ENCODE results near the gene MARCHF11. TPM values are rescaled to one million over a fixed set of nuclear protein-coding genes. Genes with fewer than 3 reads are reported as not detected.

Gene MARCHF11
- polyA plus RNA-seq, 1 experiment, result not detected

DNA sequence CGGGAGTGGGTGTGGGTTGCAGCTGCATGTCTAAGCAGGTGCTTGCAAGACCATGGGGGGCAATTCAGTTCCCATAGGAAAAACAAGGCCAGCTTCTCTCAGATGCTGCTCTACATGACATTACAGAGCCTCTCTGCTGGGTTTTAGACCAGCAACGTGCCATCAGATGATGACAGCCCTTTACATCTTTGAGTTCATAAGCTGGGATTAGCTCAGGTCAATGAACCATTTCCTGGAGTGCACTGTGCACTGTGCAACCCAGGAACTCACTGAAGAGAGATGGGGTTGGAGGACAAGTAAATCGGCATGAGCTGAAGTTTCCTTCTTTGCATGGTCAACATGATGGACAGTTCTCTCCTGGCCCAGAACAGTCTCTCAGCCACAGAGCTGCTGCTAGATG lies 160.6 kb downstream of the MARCHF11 start:
- H3K27me3 ChIP-seq (ENCODE audit: control insufficient read depth, insufficient read depth, low read length), result 0 out of 2 replicates have a peak, but pooled peaks cover 2% of the 10 kb centered on the region
- H3K4me3 ChIP-seq (ENCODE audit: low read depth, low read length), result no peak overlapping the region
- H3K36me3 ChIP-seq (ENCODE audit: control insufficient read depth, insufficient read depth, low read length), result no peaks in the 10 kb centered on the region
- CTCF ChIA-PET, result no interaction called here
- no peak for DNase-seq (ENCODE audit: low read depth)
- TF ChIP-seq, protein P1, sequence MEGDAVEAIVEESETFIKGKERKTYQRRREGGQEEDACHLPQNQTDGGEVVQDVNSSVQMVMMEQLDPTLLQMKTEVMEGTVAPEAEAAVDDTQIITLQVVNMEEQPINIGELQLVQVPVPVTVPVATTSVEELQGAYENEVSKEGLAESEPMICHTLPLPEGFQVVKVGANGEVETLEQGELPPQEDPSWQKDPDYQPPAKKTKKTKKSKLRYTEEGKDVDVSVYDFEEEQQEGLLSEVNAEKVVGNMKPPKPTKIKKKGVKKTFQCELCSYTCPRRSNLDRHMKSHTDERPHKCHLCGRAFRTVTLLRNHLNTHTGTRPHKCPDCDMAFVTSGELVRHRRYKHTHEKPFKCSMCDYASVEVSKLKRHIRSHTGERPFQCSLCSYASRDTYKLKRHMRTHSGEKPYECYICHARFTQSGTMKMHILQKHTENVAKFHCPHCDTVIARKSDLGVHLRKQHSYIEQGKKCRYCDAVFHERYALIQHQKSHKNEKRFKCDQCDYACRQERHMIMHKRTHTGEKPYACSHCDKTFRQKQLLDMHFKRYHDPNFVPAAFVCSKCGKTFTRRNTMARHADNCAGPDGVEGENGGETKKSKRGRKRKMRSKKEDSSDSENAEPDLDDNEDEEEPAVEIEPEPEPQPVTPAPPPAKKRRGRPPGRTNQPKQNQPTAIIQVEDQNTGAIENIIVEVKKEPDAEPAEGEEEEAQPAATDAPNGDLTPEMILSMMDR (IDR thresholded peaks at IDR 0.05; ENCODE audit: insufficient read depth, low read depth, low read length), result no peak
- POLR2A ChIA-PET, result no interaction called here

DNA sequence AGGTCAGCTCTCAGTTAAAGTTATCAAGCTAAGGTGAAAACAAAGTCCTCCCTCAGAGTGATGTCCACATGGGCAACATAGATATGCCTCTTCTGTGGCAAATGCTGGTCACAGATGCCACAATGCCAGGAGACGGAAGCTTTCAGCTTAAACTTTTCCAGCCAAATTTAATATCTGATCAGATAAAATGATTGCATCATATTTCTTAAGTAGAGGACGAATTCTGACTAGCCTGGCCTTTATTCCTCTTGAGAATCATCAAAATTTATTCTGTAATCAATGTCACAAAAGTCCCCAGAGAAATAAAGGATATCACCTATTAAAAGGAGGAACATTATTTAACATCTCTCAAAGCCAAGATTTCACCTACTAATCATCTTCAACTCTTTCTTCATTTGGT lies 161.9 kb downstream of the MARCHF11 start:
- H3K4me3 ChIP-seq (ENCODE audit: low read depth, low read length), result no peak overlapping the region
- ChIA-PET CTCF (interaction anchor here (0.6 kb wide), 1 partner anchor 911 kb away, joined by 3 read pairs; no protein-coding TSS in a partner anchor), POLR2A (no interaction called here)

More for the DNA sequence above, 161.9 kb downstream of the MARCHF11 start:
- Histone ChIP-seq H3K27me3 (ENCODE audit: control insufficient read depth, insufficient read depth, low read length) (0 out of 2 replicates have a peak, but pooled peaks cover 2% of the 10 kb centered on the region), H3K36me3 (ENCODE audit: control insufficient read depth, insufficient read depth, low read length) (no peaks in the 10 kb centered on the region)
- no peak for DNase-seq (ENCODE audit: low read depth)
- TF ChIP-seq, protein P1 (IDR thresholded peaks at IDR 0.05; ENCODE audit: insufficient read depth, low read depth, low read length), result no peak

Small RNA genes lying within 50 kb of the gene (small RNA-seq; reads per million reads assigned to genes)
- gene RNA5SP178 (ENCODE audit: insufficient read length, low read depth, low replicate concordance), result not detected

Measured in BJ (cell line).